HG03571 (cell line): Measurements from ENCODE around the gene CELA3A.
"Not testable (repeated sequence)": the region's sequence is repeated elsewhere in the genome, so short reads cannot be mapped to it uniquely, and the experiment has no call there.

ENCODE experiments used
- ATAC-seq: cut with Tn5 transposase; IDR thresholded peaks from one replicate; pipeline ENCODE4 v1.9.1; 2021; ENCODE audit not compliant: unreplicated experiment

Gene CELA3A

GRCh38 chr1:21981253-21981652 lies 20.2 kb upstream of the CELA3A start:
- ATAC-seq = not testable (repeated sequence)

- ATAC-seq = not testable (repeated sequence)
These were observed 19.3 kb upstream of the CELA3A start for GRCh38 chr1:21982122-21982521.

GRCh38 chr1:21983539-21983938 lies 17.9 kb upstream of the CELA3A start:
- not testable (repeated sequence) for ATAC-seq

GRCh38 chr1:21985893-21986292 lies 15.6 kb upstream of the CELA3A start:
- not testable (repeated sequence) for ATAC-seq

GRCh38 chr1:21986386-21986785 lies 15.1 kb upstream of the CELA3A start:
- not testable (repeated sequence) for ATAC-seq

- ATAC-seq = not testable (repeated sequence)
These were observed 11.6 kb upstream of the CELA3A start for GRCh38 chr1:21989672-21990393.

- not testable (repeated sequence) for ATAC-seq
These were observed 9.3 kb upstream of the CELA3A start for GRCh38 chr1:21992186-21992585.

GRCh38 chr1:21994716-21995115 lies 6.7 kb upstream of the CELA3A start:
- not testable (repeated sequence) for ATAC-seq

- ATAC-seq = not testable (repeated sequence)
These were observed 4.8 kb upstream of the CELA3A start for GRCh38 chr1:21996663-21996970.

- ATAC-seq = not testable (repeated sequence)
These were observed 3.4 kb upstream of the CELA3A start for GRCh38 chr1:21997891-21998623.

GRCh38 chr1:21998624-21999294 lies 2.7 kb upstream of the CELA3A start:
- ATAC-seq = not testable (repeated sequence)

- not testable (repeated sequence) for ATAC-seq
These were observed 1.8 kb upstream of the CELA3A start for GRCh38 chr1:21999645-22000044.

- ATAC-seq = not testable (repeated sequence)
These were observed 1.0 kb downstream of the CELA3A start for GRCh38 chr1:22002461-22002860.

GRCh38 chr1:22002875-22003274 lies 1.4 kb downstream of the CELA3A start:
- not testable (repeated sequence) for ATAC-seq

- ATAC-seq = not testable (repeated sequence)
These were observed 2.5 kb downstream of the CELA3A start for GRCh38 chr1:22003959-22004358.

GRCh38 chr1:22005261-22006149 lies 4.0 kb downstream of the CELA3A start:
- ATAC-seq = not testable (repeated sequence)

- not testable (repeated sequence) for ATAC-seq
These were observed 5.3 kb downstream of the CELA3A start for GRCh38 chr1:22006736-22007135.

- ATAC-seq = not testable (repeated sequence)
These were observed 5.8 kb downstream of the CELA3A start for GRCh38 chr1:22007262-22007661.

- not testable (repeated sequence) for ATAC-seq
These were observed 8.1 kb downstream of the CELA3A start for GRCh38 chr1:22009566-22009965.

- ATAC-seq = not testable (repeated sequence)
These were observed 11.3 kb downstream of the CELA3A start for GRCh38 chr1:22012752-22013151.
